ENCODE results near the gene TPD52L3.

DNA sequence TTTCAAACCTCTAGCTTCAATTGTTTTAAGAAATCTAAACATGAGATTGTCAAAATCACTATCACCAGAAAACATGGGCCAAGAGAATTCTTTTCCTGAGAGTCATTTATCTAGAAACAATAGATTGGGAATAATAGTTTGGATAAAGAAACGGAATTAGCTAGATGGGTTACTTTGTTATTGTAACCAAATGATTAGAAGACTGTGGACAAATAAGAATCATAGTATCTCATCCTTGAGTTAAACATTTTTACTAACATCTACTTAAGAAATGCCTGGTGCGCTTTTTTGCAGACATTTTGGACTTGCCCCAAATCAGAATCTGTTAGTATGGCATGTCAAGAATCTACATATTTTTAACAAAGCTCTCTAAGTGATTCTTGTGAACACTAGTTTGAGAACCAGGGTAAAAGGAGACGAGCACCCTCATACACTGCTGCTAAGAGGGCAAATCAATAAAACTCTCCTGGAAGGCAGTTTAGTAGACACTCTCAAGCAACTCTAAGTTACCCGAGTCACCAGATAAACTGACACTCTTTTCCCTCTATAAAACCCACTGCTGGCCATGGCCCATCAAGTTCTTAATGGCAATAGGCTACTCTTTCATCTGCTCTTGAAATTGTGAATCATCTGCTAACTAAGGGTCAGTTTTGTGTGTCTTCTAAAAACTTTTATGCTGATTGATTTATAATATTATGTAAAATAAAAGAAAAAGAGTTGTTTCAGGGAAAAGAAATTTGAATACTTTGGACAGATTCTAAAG is 39.1 kb downstream of the TPD52L3 start:
- TF ChIP-seq, protein P1, sequence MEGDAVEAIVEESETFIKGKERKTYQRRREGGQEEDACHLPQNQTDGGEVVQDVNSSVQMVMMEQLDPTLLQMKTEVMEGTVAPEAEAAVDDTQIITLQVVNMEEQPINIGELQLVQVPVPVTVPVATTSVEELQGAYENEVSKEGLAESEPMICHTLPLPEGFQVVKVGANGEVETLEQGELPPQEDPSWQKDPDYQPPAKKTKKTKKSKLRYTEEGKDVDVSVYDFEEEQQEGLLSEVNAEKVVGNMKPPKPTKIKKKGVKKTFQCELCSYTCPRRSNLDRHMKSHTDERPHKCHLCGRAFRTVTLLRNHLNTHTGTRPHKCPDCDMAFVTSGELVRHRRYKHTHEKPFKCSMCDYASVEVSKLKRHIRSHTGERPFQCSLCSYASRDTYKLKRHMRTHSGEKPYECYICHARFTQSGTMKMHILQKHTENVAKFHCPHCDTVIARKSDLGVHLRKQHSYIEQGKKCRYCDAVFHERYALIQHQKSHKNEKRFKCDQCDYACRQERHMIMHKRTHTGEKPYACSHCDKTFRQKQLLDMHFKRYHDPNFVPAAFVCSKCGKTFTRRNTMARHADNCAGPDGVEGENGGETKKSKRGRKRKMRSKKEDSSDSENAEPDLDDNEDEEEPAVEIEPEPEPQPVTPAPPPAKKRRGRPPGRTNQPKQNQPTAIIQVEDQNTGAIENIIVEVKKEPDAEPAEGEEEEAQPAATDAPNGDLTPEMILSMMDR (IDR thresholded peaks at IDR 0.05; ENCODE audit: low read depth, low read length): no peak
- TF ChIP-seq EZH2phosphoT487 (IDR thresholded peaks at IDR 0.05; ENCODE audit: low read depth): no peak

Data from OCI-LY3 (cell line).